Panc1 (cell line): Measurements from ENCODE around the gene SBF2. TPM values are rescaled to one million over a fixed set of nuclear protein-coding genes. Genes with fewer than 3 reads are reported as not detected.
A peak's percentile ranks its signal among the peaks of the same experiment; 100 is the strongest.

Experiments used
- ATAC-seq: fragments of 200-7000 bp; cut with Tn5 transposase; 2 replicates; pipeline ENCODE4 v1.9.1; 2020; ENCODE audit warnings: mild to moderate bottlenecking, moderate library complexity
- BruUV-seq: library from RNA; stranded (reverse); fragments of 400-500 nt; replicated peaks from 2 replicates; lab custom pipeline; 2021; lab: Mats Ljungman, UMichigan
- CTCF ChIA-PET: fragments of 300-600 bp; sonication (Branson Sonifier 250); formaldehyde crosslinking; loops from one replicate; lab custom pipeline; 2022; ENCODE audit warnings: antibody characterized with exemption; lab: Charles Lee
- POLR2A ChIA-PET: fragments of 300-600 bp; sonication (Branson Sonifier 250); formaldehyde crosslinking; loops from one replicate; lab custom pipeline; 2022; ENCODE audit warnings: antibody characterized with exemption; lab: Charles Lee
- DNase-seq: peaks from one replicate; pipeline ENCODE4 v3.0.0-alpha.2; 2010; ENCODE audit warnings: low read depth, low spot score
- H3K27ac ChIP-seq: 2 replicates; pipeline ENCODE4 v1.5.1; 2011; ENCODE audit warnings: mild to moderate bottlenecking, low read length, inconsistent platforms
- H3K27me3 ChIP-seq: fragments of 200-500 bp; sonication (Bioruptor generic); 2 replicates; pipeline ENCODE4 v1.6.0; 2014; ENCODE audit warnings: low read length, inconsistent platforms; ENCODE audit not compliant: control insufficient read depth, insufficient read depth
- H3K36me3 ChIP-seq: fragments of 200-500 bp; sonication (Bioruptor generic); 2 replicates; pipeline ENCODE4 v1.5.1; 2014; ENCODE audit warnings: inconsistent platforms, mild to moderate bottlenecking, low read length, moderate library complexity; ENCODE audit not compliant: control insufficient read depth, insufficient read depth
- H3K4me1 ChIP-seq: 2 replicates; pipeline ENCODE4 v1.5.1; 2011; ENCODE audit warnings: inconsistent platforms, mild to moderate bottlenecking, low read length, moderate library complexity; ENCODE audit not compliant: control insufficient read depth, insufficient read depth
- H3K4me3 ChIP-seq, 2 experiments: 2 replicates each; pipeline ENCODE4 v1.5.1; 2011 to 2012; ENCODE audit warnings: low read depth in 2 of 2, low read length in 2 of 2, mild to moderate bottlenecking in 2 of 2, inconsistent platforms in 1 of 2, moderate library complexity in 1 of 2
- H3K9me3 ChIP-seq: fragments of 200-500 bp; sonication (Bioruptor generic); 2 replicates; pipeline ENCODE4 v1.5.1; 2014; ENCODE audit warnings: low read depth, mild to moderate bottlenecking, inconsistent platforms, low read length, moderate library complexity; ENCODE audit not compliant: control insufficient read depth, insufficient read depth
- CTCF ChIP-seq: fragments of 450-650 bp; IDR thresholded peaks from 2 replicates; pipeline ENCODE4 v1.5.1; 2017; ENCODE audit warnings: mild to moderate bottlenecking
- POLR2AphosphoS5 ChIP-seq: IDR thresholded peaks from 2 replicates; pipeline ENCODE4 v1.6.1; 2012; ENCODE audit warnings: mild to moderate bottlenecking, low read depth, low read length, moderate library complexity
- REST ChIP-seq, 2 experiments: IDR thresholded peaks; 2 replicates each; pipeline ENCODE4 v1.6.1; 2011 to 2012; ENCODE audit warnings: low read depth in 2 of 2, control low read depth in 1 of 2, low read length in 1 of 2, mild to moderate bottlenecking in 1 of 2, moderate library complexity in 1 of 2; ENCODE audit not compliant: insufficient read depth in 1 of 2
- SIN3A ChIP-seq: IDR thresholded peaks from 2 replicates; pipeline ENCODE4 v1.6.1; 2012; ENCODE audit warnings: low read depth, mild to moderate bottlenecking, low read length, moderate library complexity, borderline replicate concordance; ENCODE audit not compliant: insufficient read depth
- TCF7L2 ChIP-seq: IDR thresholded peaks from 2 replicates; pipeline ENCODE4 v1.6.1; 2011; ENCODE audit warnings: mild to moderate bottlenecking, low read depth, low read length, inconsistent platforms
- in situ Hi-C: cut with HindIII; loops from 2 replicates; pipeline ENCODE4 v1.10.0; 2016; ENCODE audit warnings: low sequenced_read_pairs, low pct_unique_long_range_greater_than_20kb
- intact Hi-C: fragments of 100-400 bp; cut with micrococcal nuclease; formaldehyde crosslinking; loops from one replicate; pipeline ENCODE4 v1.10.0; 2022; ENCODE audit not compliant: unreplicated experiment
- total RNA-seq: library from RNA; stranded (reverse); gene quantifications from one replicate; pipeline ENCODE4 v1.2.1, GENCODE V29; 2021; ENCODE audit not compliant: unreplicated experiment

SBF2 gene
- total RNA-seq, 1 experiment from 2014 or later = 65.0 TPM

- no peak overlapping the region for H3K4me3 ChIP-seq
- peaks cover 29% of the 10 kb centered on the region for H3K4me1 ChIP-seq
- intact Hi-C loops (loop anchor here (2.0 kb wide), 1 partner anchor 134 kb away; no protein-coding TSS in a partner anchor), in situ Hi-C loops (no loop called here)
- H3K27me3 ChIP-seq = no peaks in the 10 kb centered on the region
- peak overlapping the region; percentile 54; the same call in 1 of the 2 replicates for H3K27ac ChIP-seq
- POLR2A ChIA-PET = no interaction called here
- no TSS peak for BruUV-seq
- TF ChIP-seq CTCF (peak; percentile 96), REST (IDR thresholded peaks at IDR 0.05; ENCODE audit: insufficient read depth in 1 of 2, low read depth in 2 of 2, low read length in 1 of 2) (0 out of 4 replicates have a peak, but pooled peaks of 1 of the 2 experiments have one; percentile 44), SIN3A (no peak)
- peaks cover 28% of the 10 kb centered on the region for H3K36me3 ChIP-seq
- ATAC-seq = peak; percentile 92
- CTCF ChIA-PET = interaction anchor here (1.0 to 1.8 kb wide), 7 partner anchors 11 to 213 kb away, joined by 3 to 6 read pairs (median 3); no protein-coding TSS in a partner anchor
- no peaks in the 10 kb centered on the region for H3K9me3 ChIP-seq
- peak; percentile 77 for DNase-seq
Observed at GRCh38 chr11:9748361-9748970, 545.6 kb downstream of the SBF2 start.

GRCh38 chr11:9747828-9748227 is 546.2 kb downstream of the SBF2 start:
- H3K27me3 ChIP-seq = no peaks in the 10 kb centered on the region
- no TSS peak for BruUV-seq
- in situ Hi-C loops (no loop called here), intact Hi-C loops (loop anchor here (2.0 kb wide), 1 partner anchor 133 kb away; no protein-coding TSS in a partner anchor)
- H3K4me1 ChIP-seq = peaks cover 23% of the 10 kb centered on the region
- peaks cover 28% of the 10 kb centered on the region for H3K36me3 ChIP-seq
- no peak for DNase-seq
- ChIA-PET CTCF (interaction anchor here (0.7 to 1.8 kb wide), 7 partner anchors 10 to 213 kb away, joined by 3 to 6 read pairs (median 3); no protein-coding TSS in a partner anchor), POLR2A (no interaction called here)
- H3K4me3 ChIP-seq = no peak overlapping the region
- TF ChIP-seq POLR2AphosphoS5 = no peak
- no peak for TF ChIP-seq SIN3A
- no peak for TF ChIP-seq TCF7L2
- TF ChIP-seq CTCF = no peak
- no peak for TF ChIP-seq REST (IDR thresholded peaks at IDR 0.05; ENCODE audit: insufficient read depth in 1 of 2, low read depth in 2 of 2, low read length in 1 of 2)
- ATAC-seq = no peak
- H3K9me3 ChIP-seq = no peaks in the 10 kb centered on the region
- no peak overlapping the region; the same call in 1 of the 2 replicates for H3K27ac ChIP-seq
